Endometrial microvascular endothelial cells (primary cell): Measurements from ENCODE around the gene MAMDC4. TPM values are rescaled to one million over a fixed set of nuclear protein-coding genes. Genes with fewer than 3 reads are reported as not detected.
"Not testable (repeated sequence)": the region's sequence is repeated elsewhere in the genome, so short reads cannot be mapped to it uniquely, and the experiment has no call there.

Experiments used
- in situ Hi-C: cut with HindIII; loops from 2 replicates; pipeline ENCODE4 v1.10.0; 2017; ENCODE audit warnings: low sequenced_read_pairs, low pct_unique_long_range_greater_than_20kb; ENCODE audit errors: inconsistent ontology term
- total RNA-seq: library from RNA; depleted of rRNA; stranded (reverse); fragments of >200 nt; gene quantifications from one replicate; pipeline ENCODE4 v1.2.3, GENCODE V29; 2015; ENCODE audit errors: inconsistent ontology term

MAMDC4 gene
- 1.0 TPM for total RNA-seq

GRCh38 chr9:136851941-136852663, at the start of gene MAMDC4:
TSS of gene MAMDC4 (plus strand) at chr9:136852346. CDS start at chr9:136852417, 71 bp downstream.
- in situ Hi-C loops: no loop called here

DNA sequence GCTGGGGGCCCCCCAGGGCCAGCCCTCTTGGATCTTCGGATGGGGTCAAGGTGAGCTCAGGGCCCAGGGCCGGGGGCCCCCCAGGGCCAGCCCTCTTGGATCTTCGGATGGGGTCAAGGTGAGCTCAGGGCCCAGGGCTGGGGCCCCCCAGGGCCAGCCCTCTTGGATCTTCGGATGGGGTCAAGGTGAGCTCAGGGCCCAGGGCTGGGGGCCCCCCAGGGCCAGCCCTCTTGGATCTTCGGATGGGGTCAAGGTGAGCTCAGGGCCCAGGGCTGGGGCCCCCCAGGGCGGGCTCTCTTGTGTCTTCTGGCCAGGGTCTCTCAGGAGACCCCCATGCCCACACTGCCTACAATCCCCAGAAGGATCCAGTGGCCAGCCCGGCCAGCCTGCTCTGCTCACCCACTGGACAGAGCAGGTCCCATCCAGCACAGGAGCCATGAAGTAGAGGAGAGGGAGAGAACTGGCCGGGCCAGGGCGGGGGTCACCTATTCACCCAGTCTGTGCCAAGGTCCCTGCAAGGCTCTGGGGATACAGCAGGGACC, 49.1 kb upstream of the MAMDC4 start:
- in situ Hi-C loops: not testable (repeated sequence)

DNA sequence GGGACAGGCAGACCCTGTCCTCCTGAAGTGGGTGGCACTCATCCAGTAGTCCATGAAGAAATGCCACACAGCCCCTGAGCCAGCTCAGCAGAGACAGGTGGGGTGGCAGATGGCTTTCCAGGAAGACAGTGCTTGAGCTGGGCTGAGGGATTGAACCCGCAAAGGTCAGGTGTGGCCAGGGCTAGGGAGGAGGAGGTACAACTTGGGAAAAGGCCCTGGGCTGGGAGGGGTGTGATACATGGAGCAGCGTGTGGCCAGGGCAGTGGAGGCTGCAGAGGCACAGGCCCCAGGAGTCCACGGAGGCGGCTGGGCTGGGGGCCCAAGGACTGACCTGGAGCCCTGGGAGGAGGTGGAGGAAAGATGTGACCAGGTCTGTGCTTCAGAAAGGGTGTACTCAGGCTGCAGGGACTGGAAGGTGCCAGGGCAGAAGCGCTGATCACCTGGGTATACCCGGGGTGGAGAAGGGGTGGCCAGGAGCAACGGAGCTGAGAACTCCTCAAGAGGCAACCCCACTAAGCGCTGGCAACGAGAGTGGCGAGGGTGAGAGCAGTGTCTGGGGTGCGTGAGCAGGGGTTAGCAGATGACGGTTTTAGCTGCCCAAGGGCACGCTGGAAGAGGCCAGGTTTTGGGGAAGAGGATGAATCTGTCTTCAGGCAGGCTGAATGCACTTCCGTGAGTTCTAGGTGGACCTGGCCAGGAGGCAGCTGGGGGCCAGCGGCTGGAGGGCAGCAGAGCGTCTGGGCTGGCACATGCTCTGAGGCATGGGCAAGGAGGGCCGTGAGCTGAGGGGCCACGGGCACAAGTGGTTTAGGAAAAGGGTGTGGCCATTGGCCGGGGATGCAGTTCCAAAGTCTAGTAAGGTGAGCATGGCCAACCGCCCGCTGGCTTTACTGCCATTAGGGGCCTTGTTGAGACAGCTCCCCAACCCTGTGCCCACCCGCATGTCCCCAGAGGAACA, 48.3 kb upstream of the MAMDC4 start:
- in situ Hi-C loops: no loop called here

- in situ Hi-C loops: no loop called here
These were observed 47.5 kb upstream of the MAMDC4 start for GRCh38 chr9:136804509-136805206.

GRCh38 chr9:136805207-136805740, 46.9 kb upstream of the MAMDC4 start:
- in situ Hi-C loops: no loop called here

DNA sequence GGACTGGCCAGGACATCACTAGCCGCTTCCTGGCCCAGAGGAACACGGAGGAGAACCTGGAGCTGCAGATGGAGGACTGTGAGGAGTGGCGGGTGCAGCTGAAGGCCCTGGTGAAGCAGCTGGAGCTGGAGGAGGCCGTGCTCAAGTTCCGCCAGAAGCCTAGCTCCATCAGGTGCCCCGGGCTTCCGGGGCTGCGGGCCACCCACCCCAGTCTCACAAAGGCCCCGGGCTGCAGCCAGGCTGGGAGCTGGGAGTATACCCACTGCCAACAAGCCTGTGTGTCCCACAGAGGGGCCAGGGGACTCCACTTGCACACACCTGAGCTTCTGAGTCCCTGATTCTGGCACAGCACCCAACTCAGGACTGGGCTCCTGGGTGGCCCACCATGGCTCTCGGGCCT, 46.1 kb upstream of the MAMDC4 start:
- in situ Hi-C loops: no loop called here

DNA sequence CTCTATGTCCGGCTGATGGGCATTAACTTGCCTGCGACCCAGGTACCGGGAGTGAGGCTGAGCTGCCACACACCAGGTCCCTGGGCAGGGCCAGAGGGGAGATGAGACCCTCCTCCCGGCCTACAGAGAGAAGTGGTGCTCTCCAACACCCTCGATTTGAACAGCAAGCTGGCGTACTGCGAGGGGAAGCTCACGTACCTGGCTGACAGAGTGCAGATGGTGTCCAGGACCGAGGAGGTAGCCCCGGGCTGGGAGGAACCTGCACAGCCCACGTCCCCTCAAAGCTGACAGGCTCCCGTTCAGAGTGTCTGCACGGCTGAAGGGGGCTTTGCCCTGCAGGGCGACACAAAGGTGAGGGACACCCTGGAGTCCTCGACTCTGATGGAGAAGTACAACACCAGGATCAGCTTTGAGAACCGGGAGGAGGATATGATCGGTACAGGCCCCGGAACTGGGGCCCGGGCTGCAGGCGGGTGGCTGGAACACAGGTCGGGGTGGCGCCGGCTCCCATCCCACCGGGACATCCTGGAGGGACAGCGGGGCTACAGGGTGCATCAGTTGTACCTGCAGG, 45.4 kb upstream of the MAMDC4 start:
- in situ Hi-C loops: no loop called here

- in situ Hi-C loops: no loop called here
These were observed 44.7 kb upstream of the MAMDC4 start, which contains the start of gene RABL6 for GRCh38 chr9:136807281-136808074. TSS of gene RABL6 (plus strand) at chr9:136807948. CDS start at chr9:136808197, 249 bp downstream.

- in situ Hi-C loops: no loop called here
These were observed 43.9 kb upstream of the MAMDC4 start for GRCh38 chr9:136808075-136808805.

DNA sequence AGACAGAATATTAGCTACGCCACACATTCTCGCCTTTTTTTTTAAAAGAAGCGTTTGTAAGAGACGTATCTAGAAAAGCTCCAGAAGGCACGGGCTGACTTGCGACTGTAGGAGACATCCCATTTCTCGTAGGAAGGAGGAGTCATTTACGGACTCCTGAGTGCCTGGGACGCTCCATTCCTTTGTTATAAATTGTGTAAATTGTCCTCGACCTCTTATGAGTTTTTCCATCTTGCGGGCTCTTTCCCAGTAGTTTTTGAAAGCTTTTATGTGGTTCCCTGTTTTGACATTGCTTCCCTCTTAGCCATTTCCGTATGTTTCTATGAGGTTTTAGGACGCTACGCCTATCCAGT, 43.4 kb upstream of the MAMDC4 start:
- in situ Hi-C loops: no loop called here

GRCh38 chr9:136814725-136815421, 37.3 kb upstream of the MAMDC4 start:
- in situ Hi-C loops: no loop called here

- in situ Hi-C loops: no loop called here
These were observed 36.7 kb upstream of the MAMDC4 start for GRCh38 chr9:136815422-136815782.

DNA sequence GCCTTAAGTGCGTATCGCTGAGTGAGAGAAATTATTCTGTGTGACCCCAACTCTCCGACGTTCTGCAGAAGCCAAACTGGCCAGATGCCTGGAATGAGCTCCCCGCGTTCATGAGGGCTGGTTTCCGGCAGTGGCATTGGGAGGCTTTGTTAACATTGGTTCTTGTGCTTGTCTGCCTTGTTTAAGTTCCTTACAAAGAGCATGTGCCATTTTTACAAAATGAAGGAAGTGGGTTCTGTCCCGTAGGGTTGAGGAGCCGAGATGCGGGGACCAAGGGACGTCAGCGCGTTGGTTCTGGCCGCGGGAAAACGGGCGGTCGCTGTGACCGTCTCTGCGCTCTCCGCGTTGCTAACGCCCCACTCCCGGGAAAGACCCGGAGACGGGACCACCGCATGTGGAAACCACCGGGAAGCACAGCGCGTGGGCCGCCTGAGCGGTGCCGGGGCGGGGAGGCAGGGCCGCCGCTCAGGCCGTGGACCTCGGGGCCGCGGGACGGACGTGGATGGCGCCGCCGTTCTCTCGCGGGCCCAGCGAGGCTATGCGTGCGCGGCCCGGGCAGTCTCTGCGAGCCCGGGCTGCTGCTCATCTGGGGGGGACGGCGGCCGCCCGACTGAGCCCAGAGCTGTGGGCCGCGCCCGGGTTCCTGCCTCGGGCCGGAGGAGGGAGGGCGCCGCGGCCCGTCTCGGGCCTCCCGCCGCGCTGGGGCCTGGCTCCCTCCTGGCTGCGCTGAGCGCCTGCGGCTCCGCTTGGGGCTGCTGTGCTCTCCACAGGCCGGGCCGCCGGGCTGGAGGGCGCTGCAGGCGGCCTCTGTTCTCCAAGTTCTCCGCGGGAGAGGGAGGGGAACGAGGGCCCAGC, 30.9 kb upstream of the MAMDC4 start:
- in situ Hi-C loops: no loop called here

- in situ Hi-C loops: no loop called here
These were observed 30.2 kb upstream of the MAMDC4 start for GRCh38 chr9:136821826-136822544.
